OCI-M2 (cell line): ENCODE measurements around the gene MYO5B.
"Not testable (repeated sequence)": the region's sequence is repeated elsewhere in the genome, so short reads cannot be mapped to it uniquely, and the experiment has no call there.

ENCODE experiments used
- DNase-seq: peaks from one replicate; lab custom pipeline; 2025; ENCODE audit not compliant: unreplicated experiment; lab: John Stamatoyannopoulos, UW

MYO5B gene

GRCh38 chr18:49892148-49892924 lies 302.6 kb downstream of the MYO5B start:
- DNase-seq: no peak

- no peak for DNase-seq
Measured at GRCh38 chr18:49890041-49890440, 304.9 kb downstream of the MYO5B start.

- not testable (repeated sequence) for DNase-seq
Measured at GRCh38 chr18:49889552-49889951, 305.4 kb downstream of the MYO5B start.

GRCh38 chr18:49886891-49887764 lies 307.8 kb downstream of the MYO5B start:
- no peak for DNase-seq

- no peak for DNase-seq
Measured at GRCh38 chr18:49884959-49885358, 310.0 kb downstream of the MYO5B start.

DNA sequence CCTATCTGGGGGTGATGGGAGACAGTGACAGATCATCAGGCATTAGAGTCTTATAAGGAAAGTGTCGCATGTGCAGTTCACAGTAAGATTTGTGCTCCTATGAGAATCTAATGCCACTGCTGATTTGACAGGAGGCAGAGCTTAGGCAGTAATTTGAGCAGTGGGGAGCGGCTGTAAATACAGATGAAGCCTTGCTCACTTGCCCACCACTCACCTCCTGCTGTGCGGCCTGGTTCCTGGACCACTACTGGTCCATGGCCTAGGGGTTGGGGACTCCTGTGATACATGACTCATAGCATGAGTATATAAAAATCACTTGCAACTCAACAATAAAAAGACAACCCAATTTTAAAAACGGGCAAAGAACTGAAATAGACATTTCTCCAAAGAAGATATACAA lies 310.5 kb downstream of the MYO5B start:
- no peak for DNase-seq

GRCh38 chr18:49880661-49881060 lies 314.3 kb downstream of the MYO5B start:
- no peak for DNase-seq

DNA sequence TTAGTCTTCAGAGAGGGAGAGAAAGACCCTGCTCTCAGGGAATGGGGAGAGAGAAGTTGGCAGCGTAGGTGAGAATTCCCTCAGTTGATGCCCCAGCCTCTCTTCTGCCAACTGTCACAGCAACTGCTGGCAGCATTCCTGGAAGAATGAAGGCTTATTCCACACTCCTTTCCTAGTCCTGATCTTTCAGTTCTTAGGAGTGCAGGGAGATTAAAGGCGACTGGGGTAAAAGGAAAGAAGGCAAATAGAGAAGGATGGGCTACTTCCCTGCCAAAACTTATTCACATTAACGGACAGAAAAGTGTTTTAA lies 315.7 kb downstream of the MYO5B start:
- no peak for DNase-seq

DNA sequence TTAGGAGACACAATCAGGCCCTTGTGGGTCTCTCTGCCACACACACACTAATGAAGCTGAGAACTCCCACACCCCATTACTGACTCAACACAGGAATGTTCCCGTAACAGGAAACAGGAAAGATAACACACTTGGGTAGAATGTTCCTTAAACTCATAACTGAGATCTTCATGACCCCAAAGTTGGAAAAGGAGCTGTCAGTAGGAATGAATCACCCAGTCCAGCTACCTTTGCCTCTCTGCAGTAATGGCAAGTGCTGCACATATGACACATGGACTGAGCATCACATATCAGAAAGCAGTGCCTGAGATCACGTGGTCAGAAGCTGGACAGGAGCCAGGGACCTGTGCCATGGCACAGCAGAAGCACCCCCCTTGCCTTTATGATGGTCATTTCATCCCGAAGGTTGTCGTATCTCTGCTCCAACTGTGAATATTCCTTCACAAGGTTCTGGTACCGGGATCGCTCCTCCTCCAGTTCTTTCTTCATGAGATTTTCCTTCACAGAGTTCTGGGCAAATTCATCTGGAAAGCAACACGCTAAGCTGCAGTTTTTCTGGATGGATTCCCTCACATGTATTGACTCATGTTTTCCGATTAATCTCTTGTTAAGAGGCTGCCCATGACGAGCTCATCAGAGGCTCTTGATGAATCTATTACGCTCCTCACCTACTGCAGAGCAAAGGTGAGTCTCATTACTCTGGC lies 316.2 kb downstream of the MYO5B start:
- no peak for DNase-seq

GRCh38 chr18:49878015-49878414 lies 316.9 kb downstream of the MYO5B start:
- no peak for DNase-seq

GRCh38 chr18:49876536-49876935 lies 318.4 kb downstream of the MYO5B start:
- no peak for DNase-seq

DNA sequence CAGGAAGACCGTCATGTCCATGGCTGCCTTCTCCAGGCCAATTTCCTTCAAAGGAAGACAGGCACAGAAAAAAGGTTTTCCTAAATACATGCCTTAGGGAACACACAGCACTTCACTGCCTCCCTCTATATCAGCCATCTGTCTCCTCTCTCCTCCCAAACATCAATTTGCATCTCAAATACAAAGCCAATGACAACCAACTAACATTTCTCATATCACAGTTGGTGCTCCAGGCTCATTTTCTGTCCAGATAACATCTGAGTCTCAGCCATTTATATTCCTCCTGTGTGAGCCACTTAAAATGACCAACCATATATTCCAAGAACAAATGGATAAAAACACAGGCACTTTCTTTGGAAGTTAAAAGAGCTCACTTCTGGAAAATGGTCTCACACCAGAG lies 319.2 kb downstream of the MYO5B start:
- DNase-seq: no peak

DNA sequence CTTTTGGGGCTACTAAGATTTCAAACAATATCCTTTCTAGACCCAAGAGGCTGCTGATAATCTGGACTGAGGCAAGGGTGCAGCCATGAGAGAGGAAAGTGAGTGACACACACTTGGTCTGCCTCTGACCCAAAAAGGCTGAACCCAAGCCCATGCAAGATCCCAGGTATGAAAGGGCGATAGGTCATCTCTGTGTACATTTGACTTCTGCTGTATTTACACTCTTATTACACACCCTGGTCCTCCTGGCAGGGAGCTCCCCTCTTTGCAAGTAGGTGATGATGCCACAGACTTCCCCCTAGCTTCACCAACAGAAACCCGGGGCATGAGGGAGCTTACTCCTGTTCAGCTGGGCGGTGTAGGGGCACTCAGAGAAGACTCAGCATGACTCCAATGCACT lies 319.8 kb downstream of the MYO5B start:
- DNase-seq: no peak

DNA sequence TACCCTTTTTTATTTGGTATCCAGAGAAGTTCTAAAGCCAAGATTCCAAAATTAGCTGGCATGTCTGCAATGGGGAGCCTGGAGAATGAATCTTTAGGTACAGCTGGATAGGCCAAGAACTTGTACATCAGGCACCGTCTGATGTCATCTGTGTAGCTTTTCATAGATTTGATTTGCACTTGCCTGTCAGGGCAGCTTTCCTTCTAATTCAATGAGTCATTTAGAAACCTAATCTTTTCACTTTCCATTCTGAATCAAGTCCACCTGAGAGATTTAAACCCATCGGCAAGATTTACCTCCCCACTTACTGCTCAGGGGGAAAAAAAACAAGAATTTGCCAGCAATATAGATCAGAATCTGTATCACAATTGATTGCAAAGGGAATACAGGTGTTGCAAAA lies 320.7 kb downstream of the MYO5B start:
- no peak for DNase-seq

DNA sequence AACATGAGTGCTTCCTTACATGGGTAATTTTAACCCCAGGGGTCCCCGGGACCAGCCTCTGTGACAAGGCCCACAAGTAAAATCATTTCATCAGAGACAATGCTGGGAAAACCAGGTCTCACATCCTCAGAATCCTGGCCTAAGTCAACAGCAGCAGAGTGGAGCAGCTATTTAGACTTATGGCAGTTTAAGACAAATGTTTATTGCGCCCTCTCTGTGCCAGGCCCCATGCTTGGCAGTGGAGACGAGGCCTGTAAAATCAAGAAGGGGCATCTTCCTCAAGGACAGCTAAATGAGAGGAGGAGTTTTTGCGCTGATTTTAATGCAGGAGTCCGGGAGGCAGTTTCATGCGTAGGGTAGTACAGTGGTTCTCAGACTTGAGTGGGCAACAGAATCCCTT lies 325.6 kb downstream of the MYO5B start:
- no peak for DNase-seq

- no peak for DNase-seq
Measured at GRCh38 chr18:49866680-49867079, 328.3 kb downstream of the MYO5B start.

GRCh38 chr18:49865401-49865800 lies 329.5 kb downstream of the MYO5B start:
- DNase-seq: no peak

DNA sequence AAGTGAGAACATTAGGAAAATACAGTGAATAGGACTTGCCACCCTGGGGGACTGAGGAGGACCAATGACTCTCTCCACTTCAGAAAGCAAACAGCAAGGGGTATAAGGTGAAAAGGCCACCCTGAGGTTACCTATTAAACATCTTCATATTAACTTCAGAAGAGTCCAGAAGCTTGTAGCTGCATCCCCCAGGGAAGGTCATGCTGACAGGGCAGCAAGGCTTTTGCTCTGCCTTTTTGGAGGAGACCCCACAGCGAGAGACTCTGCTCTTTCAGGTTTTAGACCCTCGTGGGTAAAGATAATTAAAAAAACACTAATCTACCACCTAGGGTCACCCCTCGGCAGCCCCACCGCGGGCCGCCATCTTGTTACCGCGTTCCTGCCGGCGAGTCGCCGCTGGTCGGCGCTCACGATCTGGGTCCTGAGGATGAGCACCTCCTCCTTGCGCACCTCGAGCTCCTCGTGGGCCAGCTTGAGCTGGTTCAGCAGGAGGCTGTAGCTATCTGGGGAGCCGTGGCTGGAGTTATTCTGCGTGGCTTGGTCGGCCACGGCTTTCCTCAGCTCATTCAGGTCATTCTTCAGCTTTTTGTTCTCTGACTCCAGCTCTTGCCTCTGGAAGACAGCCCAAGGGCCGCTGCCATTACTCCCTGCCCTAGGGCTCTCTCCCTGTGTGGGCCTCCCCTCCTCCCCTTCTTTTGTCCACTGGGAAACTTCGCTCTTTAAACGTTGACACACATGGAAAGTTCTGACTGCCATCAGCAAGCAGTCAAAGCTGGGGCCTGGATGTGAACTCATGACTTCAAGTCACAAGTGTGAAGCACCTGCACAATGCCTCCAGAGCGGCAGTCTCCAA lies 331.0 kb downstream of the MYO5B start:
- no peak for DNase-seq

DNA sequence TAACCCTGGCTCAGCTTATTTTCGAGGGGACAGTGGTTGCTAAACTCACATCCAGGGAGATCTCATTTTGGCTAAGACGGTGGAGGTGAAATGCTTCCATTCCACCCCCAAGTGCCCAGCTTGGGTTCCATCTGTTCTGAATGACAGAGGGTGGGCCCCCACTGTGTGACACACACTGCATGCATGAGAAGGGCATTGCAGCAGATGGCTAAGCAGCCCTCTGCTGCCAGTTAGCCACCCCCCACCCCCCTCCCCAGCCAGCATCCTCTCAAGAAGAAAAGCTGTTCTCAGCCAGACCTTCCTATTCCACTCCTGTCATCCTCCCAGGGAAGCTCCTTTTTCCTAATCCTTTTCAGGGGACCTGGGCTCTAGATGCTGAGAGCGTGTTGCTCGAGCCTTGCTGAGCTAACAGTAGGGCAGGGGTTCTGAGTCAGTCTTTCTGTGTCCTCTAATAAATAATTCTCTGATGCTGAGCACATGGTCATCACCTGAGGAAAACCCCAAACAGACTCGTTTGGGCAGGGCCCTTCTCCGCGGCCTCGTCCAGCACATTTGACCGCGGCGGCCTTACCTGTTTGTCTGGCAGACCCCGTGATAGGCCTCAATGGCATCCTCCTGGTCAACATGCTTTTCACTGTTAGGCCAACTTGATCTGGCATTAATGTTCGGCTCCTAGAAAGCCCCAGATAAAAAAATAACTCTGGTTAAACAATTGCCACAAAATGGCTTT lies 332.1 kb downstream of the MYO5B start:
- DNase-seq: no peak

GRCh38 chr18:49861659-49862058 lies 333.3 kb downstream of the MYO5B start:
- no peak for DNase-seq
